GM15510 (cell line): Measurements from ENCODE around the gene TAAR2.

Experiments
- POLR2A ChIP-seq: IDR thresholded peaks from 3 replicates; pipeline ENCODE4 v1.6.1; 2011; ENCODE audit warnings: borderline replicate concordance; ENCODE audit not compliant: insufficient read length; ENCODE audit errors: extremely low read depth

TAAR2 gene

GRCh38 chr6:132569170-132569569 is 54.9 kb downstream of the TAAR2 start:
- no peak for TF ChIP-seq POLR2A

DNA sequence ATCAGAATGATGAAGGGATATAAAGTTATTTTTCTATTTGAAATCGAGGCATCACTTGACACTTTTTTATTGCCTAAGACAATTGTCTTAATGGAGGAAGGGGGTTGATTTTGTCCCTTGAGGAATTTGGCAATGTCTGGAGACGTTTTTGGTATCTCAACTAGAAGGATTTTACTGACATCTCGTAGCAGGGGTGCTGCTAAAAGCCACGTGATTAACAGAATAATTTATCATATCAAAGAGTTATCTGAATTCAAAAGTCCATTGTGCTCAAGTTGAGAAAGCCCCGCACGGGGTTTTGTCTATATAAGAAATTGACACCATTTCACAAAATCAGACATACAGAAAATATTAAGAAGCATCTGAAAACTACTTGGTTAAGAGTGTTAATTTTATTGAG is 55.5 kb downstream of the TAAR2 start:
- TF ChIP-seq POLR2A, result no peak

- TF ChIP-seq POLR2A, result no peak
Measured at GRCh38 chr6:132567566-132567965, 56.5 kb downstream of the TAAR2 start.
